Stomach (tissue), 9 donors: Measurements from ENCODE around the gene ME3. TPM values are rescaled to one million over a fixed set of nuclear protein-coding genes. Genes with fewer than 3 reads are reported as not detected.

ENCODE experiments used
- DNase-seq, 2 donors: peaks; one replicate each; pipeline versions ENCODE4 v3.0.0 to v3.0.0-alpha.2; 2013 to 2019
- H3K27ac ChIP-seq, 5 donors: fragments of 200-600 bp in 4 of 5; sonication (generic) in 4 of 5; one replicate each; pipeline ENCODE4 v1.5.1; 2013 to 2019; ENCODE audit warnings: mild to moderate bottlenecking in 1 of 5, moderate library complexity in 1 of 5
- H3K27me3 ChIP-seq, 3 donors: fragments of 200-600 bp; sonication (generic); one replicate each; pipeline ENCODE4 v1.5.1; 2017 to 2019; ENCODE audit warnings: mixed run types in 1 of 3
- H3K36me3 ChIP-seq, 4 donors: fragments of 200-600 bp; sonication (generic); 1 replicate in 3 of 4; 2 replicates in 1 of 4; pipeline ENCODE4 v1.5.1; 2016 to 2019
- H3K4me1 ChIP-seq, 4 donors: fragments of 200-600 bp; sonication (generic); one replicate each; pipeline ENCODE4 v1.5.1; 2016 to 2019
- H3K4me3 ChIP-seq, 4 donors: fragments of 200-600 bp; sonication (generic) in 3 of 4; one replicate each; pipeline ENCODE4 v1.5.1; 2016 to 2019; ENCODE audit warnings: mild to moderate bottlenecking in 1 of 4
- H3K9me3 ChIP-seq, 4 donors: fragments of 200-600 bp; sonication (generic); one replicate each; pipeline ENCODE4 v1.5.1; 2016 to 2019
- CTCF ChIP-seq, 7 experiments: fragments of 450-650 bp in 4 of 7; fragments of 200-600 bp in 3 of 7; sonication (generic) in 3 of 7; IDR thresholded peaks; one replicate each; pipeline ENCODE4 v1.5.1; 2016 to 2019; ENCODE audit warnings: antibody characterized with exemption in 7 of 7, control low read depth in 2 of 7, mild to moderate bottlenecking in 1 of 7
- EP300 ChIP-seq: sonication (generic); formaldehyde crosslinking; IDR thresholded peaks from one replicate; pipeline ENCODE4 v1.6.1; 2017; ENCODE audit warnings: antibody characterized with exemption
- POLR2A ChIP-seq, 4 donors: fragments of 450-650 bp; IDR thresholded peaks; one replicate each; pipeline ENCODE4 v1.6.1; 2016; ENCODE audit warnings: antibody characterized with exemption in 4 of 4, control low read depth in 2 of 4, mild to moderate bottlenecking in 1 of 4, moderate library complexity in 1 of 4
- POLR2AphosphoS5 ChIP-seq, 3 donors: sonication (generic); formaldehyde crosslinking; IDR thresholded peaks; one replicate each; pipeline ENCODE4 v1.6.1; 2016; ENCODE audit warnings: antibody characterized with exemption in 3 of 3
- WGBS, 5 donors: extraction: QIAGEN DNeasy Blood & Tissue Kit in 3 of 5; methylation state at CpG; one replicate each; pipeline versions ENCODE4 v1.1.5 to v1.1.7; 2013 to 2018; 5-methylcytosine and 5-hydroxymethylcytosine counted together
- intact Hi-C: fragments of 100-400 bp; cut with DNase I; formaldehyde crosslinking; loops from one replicate; pipeline ENCODE4 v1.15.1; 2023; ENCODE audit warnings: low total_unique reads
- polyA plus RNA-seq, 3 donors: library from polyadenylated mRNA; stranded (reverse); fragments of 200-250 nt; gene quantifications; one replicate each; pipeline ENCODE4 v1.2.3, GENCODE V29; 2013
- total RNA-seq, 5 donors: library from RNA; depleted of rRNA; stranded (reverse); fragments of >200 nt; gene quantifications; one replicate each; pipeline versions ENCODE4 v1.1.0 to v1.2.3, GENCODE V29; 2014 to 2016
- donor health status: healthy with polysubstance abuse.
- donor health status: Bipolar disorder and iron deficiency.
- donor health status: healthy.

Gene ME3
- total and polyA plus RNA-seq, 8 donors, result 11.2 to 82.1 (median 51.1) TPM

GRCh38 chr11:86704710-86705109, 32.3 kb upstream of the ME3 start:
- intact Hi-C loops, result no loop called here
- TF ChIP-seq EP300 (no peak), POLR2A (IDR thresholded peaks at IDR 0.05) (no peak), CTCF (IDR thresholded peaks at IDR 0.05) (no peak), POLR2AphosphoS5 (IDR thresholded peaks at IDR 0.05) (no peak)
- Histone ChIP-seq H3K4me3 (no peak overlapping the region), H3K9me3 (no peaks in the 10 kb centered on the region), H3K36me3 (no peaks in the 10 kb centered on the region), H3K4me1 (peaks cover 6 to 40% (median 10%) of the 10 kb centered on the region in 4 donors), H3K27me3 (no peaks in the 10 kb centered on the region), H3K27ac (no peak overlapping the region)
- 78 to 84% (median 80%) methylated on average over 2 of the region's 2 CpGs for WGBS, 5 donors
- DNase-seq, result no peak

- intact Hi-C loops, result no loop called here
- WGBS, 5 donors, result 81 to 93% (median 85%) methylated on average over 7 of the region's 7 CpGs
These were observed 31.6 kb upstream of the ME3 start for GRCh38 chr11:86703987-86704386.

GRCh38 chr11:86702220-86702983, 30.0 kb upstream of the ME3 start:
- H3K27ac ChIP-seq, result peak overlapping the region in 1 of 5 donors; percentile 41
- no peaks in the 10 kb centered on the region for H3K9me3 ChIP-seq
- intact Hi-C loops, result no loop called here
- peaks cover 6 to 39% (median 10%) of the 10 kb centered on the region in 4 donors for H3K4me1 ChIP-seq
- H3K27me3 ChIP-seq, result no peaks in the 10 kb centered on the region
- TF ChIP-seq CTCF (IDR thresholded peaks at IDR 0.05) (no peak), EP300 (no peak), POLR2A (IDR thresholded peaks at IDR 0.05) (no peak), POLR2AphosphoS5 (IDR thresholded peaks at IDR 0.05) (no peak)
- H3K36me3 ChIP-seq, result no peaks in the 10 kb centered on the region
- no peak overlapping the region for H3K4me3 ChIP-seq
- DNase-seq, result no peak
- 70 to 83% (median 79%) methylated on average over 4 of the region's 4 CpGs for WGBS, 5 donors

More at GRCh38 chr11:86703987-86704386, 31.6 kb upstream of the ME3 start:
- H3K27me3 ChIP-seq, result no peaks in the 10 kb centered on the region
- no peak overlapping the region for H3K27ac ChIP-seq
- peaks cover 6 to 40% (median 10%) of the 10 kb centered on the region in 4 donors for H3K4me1 ChIP-seq
- DNase-seq, result no peak
- H3K4me3 ChIP-seq, result no peak overlapping the region
- TF ChIP-seq CTCF (IDR thresholded peaks at IDR 0.05) (no peak), EP300 (no peak), POLR2AphosphoS5 (IDR thresholded peaks at IDR 0.05) (no peak), POLR2A (IDR thresholded peaks at IDR 0.05) (no peak)
- no peaks in the 10 kb centered on the region for H3K9me3 ChIP-seq
- H3K36me3 ChIP-seq, result no peaks in the 10 kb centered on the region

- no peaks in the 10 kb centered on the region for H3K27me3 ChIP-seq
- H3K4me1 ChIP-seq, result peaks cover 0 to 21% (median 9%) of the 10 kb centered on the region in 4 donors
- no peak overlapping the region for H3K4me3 ChIP-seq
- no peak for TF ChIP-seq EP300
- TF ChIP-seq POLR2AphosphoS5 (IDR thresholded peaks at IDR 0.05), result no peak
- TF ChIP-seq CTCF (IDR thresholded peaks at IDR 0.05), result no peak
- no peak for TF ChIP-seq POLR2A (IDR thresholded peaks at IDR 0.05)
- intact Hi-C loops, result no loop called here
- H3K9me3 ChIP-seq, result no peaks in the 10 kb centered on the region
- no peak for DNase-seq
- H3K27ac ChIP-seq, result no peak overlapping the region
- H3K36me3 ChIP-seq, result no peaks in the 10 kb centered on the region
- 71 to 85% (median 84%) methylated on average over 1 of the region's 1 CpG for WGBS, 5 donors
These were observed 26.8 kb upstream of the ME3 start for GRCh38 chr11:86699040-86699791.
